Endothelial cell of umbilical vein (primary cell): Measurements from ENCODE around the gene TMEM109. TPM values are rescaled to one million over a fixed set of nuclear protein-coding genes. Genes with fewer than 3 reads are reported as not detected.

Source experiments
- BruUV-seq: library from RNA; stranded (reverse); fragments of 400-500 nt; replicated peaks from 2 replicates; lab custom pipeline; 2021; lab: Mats Ljungman, UMichigan
- CTCF ChIA-PET: fragments of 300-600, 350-600 bp; sonication (Branson Sonifier 250); formaldehyde crosslinking; loops from one replicate; lab custom pipeline; 2021; ENCODE audit warnings: antibody characterized with exemption, inconsistent platforms; lab: Charles Lee
- POLR2A ChIA-PET: fragments of 300-600, 350-600 bp; sonication (Branson Sonifier 250); formaldehyde crosslinking; loops from one replicate; lab custom pipeline; 2021; ENCODE audit warnings: antibody characterized with exemption, inconsistent platforms; lab: Charles Lee
- DNase-seq: peaks from one replicate; pipeline ENCODE4 v3.0.0-alpha.2; 2011; ENCODE audit warnings: low read depth, low spot score
- FAIRE-seq: peaks from 2 replicates; lab custom pipeline; 2011; peaks lifted over from hg19 to GRCh38; lab: Jason Lieb, UNC
- H2AFZ ChIP-seq: 2 replicates; pipeline ENCODE4 v1.6.0; 2012; ENCODE audit warnings: low read depth, low read length, control low read depth, inconsistent platforms
- H3K27ac ChIP-seq: 2 replicates; pipeline ENCODE4 v1.5.1; 2011; ENCODE audit warnings: low read depth, mild to moderate bottlenecking, control low read depth, low read length, moderate library complexity; ENCODE audit not compliant: insufficient read depth
- H3K27me3 ChIP-seq, 2 experiments: 2 replicates each; pipeline versions ENCODE4 v1.6.0 to v1.6.1; 2011; ENCODE audit warnings: low read length in 2 of 2, mixed read lengths in 1 of 2; ENCODE audit not compliant: control insufficient read depth in 2 of 2, insufficient read depth in 2 of 2
- H3K36me3 ChIP-seq, 2 experiments: 2 replicates in 1 of 2; 3 replicates in 1 of 2; pipeline ENCODE4 v1.5.1; 2011; ENCODE audit warnings: low read length in 2 of 2, mild to moderate bottlenecking in 1 of 2, moderate library complexity in 1 of 2; ENCODE audit not compliant: control insufficient read depth in 2 of 2, insufficient read depth in 2 of 2; ENCODE audit errors: extremely low read depth in 1 of 2
- H3K4me1 ChIP-seq: 3 replicates; pipeline ENCODE4 v1.5.1; 2011; ENCODE audit warnings: mild to moderate bottlenecking, low read length; ENCODE audit not compliant: control insufficient read depth, insufficient read depth; ENCODE audit errors: extremely low read depth
- H3K4me2 ChIP-seq: 2 replicates; pipeline ENCODE4 v1.6.1; 2011; ENCODE audit warnings: low read length, control low read depth, mixed read lengths; ENCODE audit not compliant: insufficient read depth
- H3K4me3 ChIP-seq, 3 experiments: fragments of 200-600 bp in 1 of 3; sonication (generic), shearing (Covaris generic) in 1 of 3; replicated peaks in 1 of 3; 2 replicates each; pipeline ENCODE4 v1.5.1; 2011 to 2016; ENCODE audit warnings: control low read depth in 3 of 3, low read length in 3 of 3, mild to moderate bottlenecking in 2 of 3, inconsistent platforms in 1 of 3, low read depth in 1 of 3, moderate library complexity in 1 of 3; ENCODE audit not compliant: insufficient read depth in 1 of 3
- H3K79me2 ChIP-seq: 2 replicates; pipeline ENCODE4 v1.6.0; 2012; ENCODE audit warnings: low read length, inconsistent platforms; ENCODE audit not compliant: control insufficient read depth, insufficient read depth
- H3K9ac ChIP-seq: replicated peaks from 2 replicates; pipeline ENCODE3; 2011; ENCODE audit warnings: low read length, control low read depth; ENCODE audit not compliant: insufficient read depth; ENCODE audit errors: extremely low read depth
- H3K9me1 ChIP-seq: replicated peaks from 3 replicates; pipeline ENCODE4 v1.6.0; 2011; ENCODE audit warnings: mild to moderate bottlenecking, low read length; ENCODE audit not compliant: control insufficient read depth, insufficient read depth; ENCODE audit errors: extremely low read depth
- H3K9me3 ChIP-seq: replicated peaks from 2 replicates; pipeline ENCODE4 v1.5.1; 2012; ENCODE audit warnings: low read length, inconsistent platforms; ENCODE audit not compliant: control insufficient read depth, insufficient read depth
- H4K20me1 ChIP-seq: replicated peaks from 2 replicates; pipeline ENCODE3; 2011; ENCODE audit warnings: mild to moderate bottlenecking, low read length; ENCODE audit not compliant: control insufficient read depth, insufficient read depth; ENCODE audit errors: extremely low read depth
- EZH2 ChIP-seq: IDR thresholded peaks from 2 replicates; pipeline ENCODE4 v1.6.1; 2012; ENCODE audit warnings: borderline replicate concordance, low read depth, mild to moderate bottlenecking, moderate library complexity, low read length, inconsistent platforms; ENCODE audit not compliant: severe bottlenecking
- FOS ChIP-seq: IDR thresholded peaks from 2 replicates; pipeline ENCODE4 v1.6.1; 2011; ENCODE audit warnings: mild to moderate bottlenecking, low read length, moderate library complexity, borderline replicate concordance; ENCODE audit not compliant: insufficient read depth
- GATA2 ChIP-seq: IDR thresholded peaks from 2 replicates; pipeline ENCODE4 v1.7.0; 2011; ENCODE audit warnings: low read depth, mild to moderate bottlenecking, moderate library complexity, mixed read lengths, low read length; ENCODE audit not compliant: insufficient read length, insufficient read depth
- JUN ChIP-seq: IDR thresholded peaks from 2 replicates; pipeline ENCODE4 v1.6.1; 2011; ENCODE audit warnings: borderline replicate concordance, low read depth; ENCODE audit not compliant: insufficient read length, insufficient read depth
- MYC ChIP-seq: IDR thresholded peaks from one replicate; pipeline ENCODE4 v1.6.1; 2011; ENCODE audit warnings: mild to moderate bottlenecking, low read depth, low read length
- POLR2A ChIP-seq: IDR thresholded peaks from 2 replicates; pipeline ENCODE4 v1.6.1; 2012; ENCODE audit warnings: low read depth, mild to moderate bottlenecking, control low read depth, low read length
- POLR2AphosphoS5 ChIP-seq: IDR thresholded peaks from 2 replicates; pipeline ENCODE4 v1.6.1; 2012; ENCODE audit warnings: low read depth, mild to moderate bottlenecking, control low read depth, low read length, moderate library complexity; ENCODE audit not compliant: insufficient read depth
- dilution Hi-C: fragments of 300-500 bp; cut with MboI; formaldehyde crosslinking; loops from one replicate; pipeline ENCODE4 v1.15.0; 2019; ENCODE audit warnings: low sequenced_read_pairs; ENCODE audit not compliant: extremely low pct_ligation_motif_present
- intact Hi-C: fragments of 100-400 bp; cut with micrococcal nuclease; formaldehyde crosslinking; loops from one replicate; pipeline ENCODE4 v1.10.0; 2022
- polyA plus RNA-seq, 4 experiments: library from polyadenylated mRNA; depleted of rRNA in 3 of 4; stranded (reverse) in 3 of 4; unstranded in 1 of 4; fragments of >200 nt; gene quantifications; 2 replicates each; pipeline versions ENCODE4 v1.2.1 to v1.2.3, GENCODE V29; 2011 to 2012; ENCODE audit warnings: missing spikeins in 1 of 4
- total RNA-seq: library from RNA; stranded (reverse); gene quantifications from 2 replicates; pipeline ENCODE4 v1.2.3, GENCODE V29; 2021
- TF ChIP-seq, protein P1 (sequence below): IDR thresholded peaks from 2 replicates; pipeline ENCODE4 v1.6.1; 2011; ENCODE audit not compliant: insufficient read depth, insufficient read length
- TF ChIP-seq, protein P2 (sequence below), 2 donors: IDR thresholded peaks; 1 replicate in 1 of 2; 2 replicates in 1 of 2; pipeline ENCODE4 v1.5.1; 2011; ENCODE audit warnings: low read length in 2 of 2, mild to moderate bottlenecking in 2 of 2, moderate library complexity in 2 of 2, control low read depth in 1 of 2, inconsistent platforms in 1 of 2, low read depth in 1 of 2; ENCODE audit not compliant: insufficient read depth in 1 of 2; ENCODE audit errors: extremely low read depth in 1 of 2

TMEM109 gene
- total and polyA plus RNA-seq, 2 donors (not counting 3 experiments of a cell fraction or from before 2014, with no cell fraction given), result 143 to 192 TPM

DNA sequence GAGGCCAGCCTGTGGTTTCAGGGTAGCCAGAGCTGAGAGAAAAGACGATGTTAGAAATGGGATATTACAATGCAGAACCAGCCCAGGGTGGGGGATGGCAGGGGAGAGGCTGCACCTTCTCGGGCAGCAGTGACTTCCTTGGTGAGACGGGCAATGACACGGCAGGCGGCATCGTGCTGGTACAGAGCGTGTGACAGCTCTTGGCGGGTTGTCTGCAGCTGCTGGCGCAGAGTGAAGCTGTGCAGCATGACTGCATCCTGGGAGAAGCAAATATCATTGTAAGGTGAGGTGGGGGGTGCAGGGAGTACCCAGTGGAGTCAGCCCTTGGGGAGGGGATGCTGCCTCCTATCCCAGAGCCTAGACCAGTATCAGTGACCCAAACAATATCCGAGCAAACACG, 11.3 kb upstream of the TMEM109 start:
- H3K4me3 ChIP-seq, result no peak overlapping the region
- H3K9ac ChIP-seq, result no peak overlapping the region
- DNase-seq (no peak), FAIRE-seq (no peak)
- H3K79me2 ChIP-seq, result peaks cover 41% of the 10 kb centered on the region
- intact Hi-C loops, result no loop called here
- H3K9me1 ChIP-seq, result no peaks in the 10 kb centered on the region
- H3K36me3 ChIP-seq, result peaks cover 29 to 43% of the 10 kb centered on the region in 2 experiments
- no peak overlapping the region for H2AFZ ChIP-seq
- TF ChIP-seq FOS, result no peak
- TF ChIP-seq JUN, result no peak
- TF ChIP-seq, protein P1, sequence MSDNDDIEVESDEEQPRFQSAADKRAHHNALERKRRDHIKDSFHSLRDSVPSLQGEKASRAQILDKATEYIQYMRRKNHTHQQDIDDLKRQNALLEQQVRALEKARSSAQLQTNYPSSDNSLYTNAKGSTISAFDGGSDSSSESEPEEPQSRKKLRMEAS, result no peak
- no peak overlapping the region for H3K27ac ChIP-seq
- H4K20me1 ChIP-seq, result no peaks in the 10 kb centered on the region
- H3K9me3 ChIP-seq, result no peaks in the 10 kb centered on the region
- ChIA-PET POLR2A (no interaction called here), CTCF (interaction anchor here (4.4 to 13.1 kb wide), 3 partner anchors 13 to 126 kb away, joined by 108 to 300 read pairs (median 122); no protein-coding TSS in a partner anchor)
- dilution Hi-C loops, result no loop called here
- no peaks in the 10 kb centered on the region for H3K27me3 ChIP-seq
- BruUV-seq, result no TSS peak
- H3K4me2 ChIP-seq, result no peak overlapping the region
- peaks cover 20% of the 10 kb centered on the region for H3K4me1 ChIP-seq

DNA sequence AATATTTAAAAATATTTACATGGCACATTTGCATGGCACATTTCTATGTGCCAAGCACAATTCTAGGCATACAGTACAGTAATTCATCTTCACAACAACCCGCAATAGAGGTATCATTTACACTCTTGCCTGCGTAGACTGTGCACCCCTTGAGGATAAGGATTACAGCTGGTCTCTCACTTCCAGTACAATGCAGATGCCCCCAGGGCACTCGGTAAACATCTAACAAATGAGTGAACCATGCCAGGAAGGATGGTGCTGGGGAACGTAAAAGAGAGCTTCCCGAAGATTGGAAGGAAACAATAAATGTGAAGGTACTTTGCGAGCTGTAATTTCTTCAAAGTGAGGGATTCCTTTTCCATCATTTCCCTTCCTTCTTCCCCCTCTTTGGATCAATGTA, 8.9 kb upstream of the TMEM109 start:
- intact Hi-C loops (no loop called here), dilution Hi-C loops (no loop called here)
- Histone ChIP-seq H3K9ac (peak overlapping the region; percentile 93), H3K4me1 (peaks cover 20% of the 10 kb centered on the region), H3K4me2 (peak overlapping the region; percentile 81), H3K27ac (peak overlapping the region; percentile 86), H3K79me2 (peaks cover 41% of the 10 kb centered on the region), H4K20me1 (no peaks in the 10 kb centered on the region), H3K36me3 (peaks cover 15 to 28% of the 10 kb centered on the region in 2 experiments), H3K9me3 (no peaks in the 10 kb centered on the region), H3K9me1 (no peaks in the 10 kb centered on the region), H3K27me3 (peaks cover 0 to 6% of the 10 kb centered on the region in 2 experiments), H2AFZ (no peak overlapping the region), H3K4me3 (peak overlapping the region in 2 of 3 experiments; percentile 77 to 84)
- no peak for DNase-seq
- FAIRE-seq, result no peak
- POLR2A ChIA-PET, result no interaction called here
- TF ChIP-seq MYC (no peak), JUN (no peak), EZH2 (no peak), GATA2 (no peak), FOS (no peak), POLR2A (no peak), POLR2AphosphoS5 (no peak)
- TF ChIP-seq, protein P2, sequence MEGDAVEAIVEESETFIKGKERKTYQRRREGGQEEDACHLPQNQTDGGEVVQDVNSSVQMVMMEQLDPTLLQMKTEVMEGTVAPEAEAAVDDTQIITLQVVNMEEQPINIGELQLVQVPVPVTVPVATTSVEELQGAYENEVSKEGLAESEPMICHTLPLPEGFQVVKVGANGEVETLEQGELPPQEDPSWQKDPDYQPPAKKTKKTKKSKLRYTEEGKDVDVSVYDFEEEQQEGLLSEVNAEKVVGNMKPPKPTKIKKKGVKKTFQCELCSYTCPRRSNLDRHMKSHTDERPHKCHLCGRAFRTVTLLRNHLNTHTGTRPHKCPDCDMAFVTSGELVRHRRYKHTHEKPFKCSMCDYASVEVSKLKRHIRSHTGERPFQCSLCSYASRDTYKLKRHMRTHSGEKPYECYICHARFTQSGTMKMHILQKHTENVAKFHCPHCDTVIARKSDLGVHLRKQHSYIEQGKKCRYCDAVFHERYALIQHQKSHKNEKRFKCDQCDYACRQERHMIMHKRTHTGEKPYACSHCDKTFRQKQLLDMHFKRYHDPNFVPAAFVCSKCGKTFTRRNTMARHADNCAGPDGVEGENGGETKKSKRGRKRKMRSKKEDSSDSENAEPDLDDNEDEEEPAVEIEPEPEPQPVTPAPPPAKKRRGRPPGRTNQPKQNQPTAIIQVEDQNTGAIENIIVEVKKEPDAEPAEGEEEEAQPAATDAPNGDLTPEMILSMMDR (IDR thresholded peaks at IDR 0.05; ENCODE audit: extremely low read depth in 1 of 2, insufficient read depth in 1 of 2, low read depth in 1 of 2, low read length in 2 of 2), result no peak
- TF ChIP-seq, protein P1, result no peak
- TSS peak; percentile 40 for BruUV-seq
- CTCF ChIA-PET, result interaction anchor here (0.8 to 13.1 kb wide), 5 partner anchors 9 to 130 kb away, joined by 3 to 300 read pairs (median 4); partner anchors contain the start of gene TMEM109
